Cardiac fibroblast (primary cell): ENCODE measurements around the gene LSMEM2.

Experiments
- DNase-seq, 2 donors: peaks; one replicate each; pipeline versions ENCODE4 v3.0.0 to v3.0.0-alpha.2; 2010; ENCODE audit warnings: low read depth in 2 of 2
- H3K4me3 ChIP-seq, 2 donors: replicated peaks in 1 of 2; 1 replicate in 1 of 2; 2 replicates in 1 of 2; pipeline ENCODE4 v1.5.1; 2011; ENCODE audit warnings: low read depth in 2 of 2, low read length in 2 of 2, mild to moderate bottlenecking in 2 of 2, moderate library complexity in 1 of 2
- CTCF ChIP-seq: IDR thresholded peaks from one replicate; pipeline ENCODE4 v1.5.1; 2011; ENCODE audit warnings: low read depth, mild to moderate bottlenecking, low read length, inconsistent platforms

The LSMEM2 gene

GRCh38 chr3:50272911-50273688 lies 5.8 kb upstream of the LSMEM2 start:
- peak overlapping the region in 1 of 2 donors; percentile 26 for H3K4me3 ChIP-seq
- TF ChIP-seq CTCF: peak; percentile 96
- peak; percentile 76 for DNase-seq

- no peak for DNase-seq
- H3K4me3 ChIP-seq: no peak overlapping the region
- no peak for TF ChIP-seq CTCF
These were observed 5.2 kb upstream of the LSMEM2 start for GRCh38 chr3:50273689-50274065.

- no peak overlapping the region for H3K4me3 ChIP-seq
- DNase-seq: peak; percentile 34 to 75
- peak; percentile 70 for TF ChIP-seq CTCF
These were observed 4.3 kb upstream of the LSMEM2 start for GRCh38 chr3:50274371-50275104.

GRCh38 chr3:50275141-50275995 lies 3.5 kb upstream of the LSMEM2 start:
- no peak overlapping the region for H3K4me3 ChIP-seq
- no peak for TF ChIP-seq CTCF
- no peak for DNase-seq

GRCh38 chr3:50275996-50276761 lies 2.7 kb upstream of the LSMEM2 start:
- no peak for TF ChIP-seq CTCF
- no peak overlapping the region for H3K4me3 ChIP-seq
- no peak for DNase-seq

GRCh38 chr3:50276762-50277101 lies 2.2 kb upstream of the LSMEM2 start:
- DNase-seq: no peak
- no peak overlapping the region for H3K4me3 ChIP-seq
- no peak for TF ChIP-seq CTCF
